IMR-90 (cell line): ENCODE data around the gene KLHDC9. TPM values are rescaled to one million over a fixed set of nuclear protein-coding genes. Genes with fewer than 3 reads are reported as not detected.

Experiments
- ATAC-seq: fragments of 200-7000 bp; cut with Tn5 transposase; 2 replicates; pipeline ENCODE4 v1.9.1; 2020; ENCODE audit warnings: low read depth, mild to moderate bottlenecking, moderate library complexity
- BruUV-seq: library from RNA; stranded (reverse); fragments of 400-500 nt; replicated peaks from 2 replicates; lab custom pipeline; 2021; lab: Mats Ljungman, UMichigan
- CTCF ChIA-PET: fragments of 300-600 bp; formaldehyde crosslinking; extraction: SDS; loops from one replicate; lab custom pipeline; 2021; ENCODE audit warnings: antibody characterized with exemption; lab: Yijun Ruan, JAX
- POLR2A ChIA-PET: fragments of 300-600 bp; sonication (Branson Sonifier 250); formaldehyde crosslinking; loops from one replicate; lab custom pipeline; 2022; ENCODE audit warnings: antibody characterized with exemption; ENCODE audit not compliant: unreplicated experiment; lab: Charles Lee
- DNase-seq: peaks from one replicate; pipeline ENCODE4 v3.0.0; 2013
- H2AFZ ChIP-seq: replicated peaks from 2 replicates; pipeline ENCODE3; 2013; ENCODE audit warnings: low read length, mild to moderate bottlenecking; ENCODE audit not compliant: poor library complexity
- H2AK5ac ChIP-seq: 2 replicates; pipeline ENCODE4 v1.6.1; 2013; ENCODE audit warnings: low read depth, low read length, inconsistent platforms
- H2AK9ac ChIP-seq: replicated peaks from 2 replicates; pipeline ENCODE3; 2013; ENCODE audit warnings: mild to moderate bottlenecking, low read depth, low read length, moderate library complexity; ENCODE audit not compliant: poor library complexity
- H2BK120ac ChIP-seq: 2 replicates; pipeline ENCODE4 v1.6.1; 2013; ENCODE audit warnings: low read depth, low read length, inconsistent platforms
- H2BK15ac ChIP-seq: 3 replicates; pipeline ENCODE4 v1.6.1; 2013; ENCODE audit warnings: low read depth, low read length, inconsistent platforms
- H2BK20ac ChIP-seq: 2 replicates; pipeline ENCODE4 v1.6.1; 2013; ENCODE audit warnings: low read depth, mild to moderate bottlenecking, inconsistent platforms, low read length, moderate library complexity
- H2BK5ac ChIP-seq: 2 replicates; pipeline ENCODE4 v1.6.1; 2013; ENCODE audit warnings: mild to moderate bottlenecking, low read depth, low read length, inconsistent platforms; ENCODE audit not compliant: poor library complexity, severe bottlenecking
- H3K14ac ChIP-seq: replicated peaks from 2 replicates; pipeline ENCODE4 v1.6.1; 2013; ENCODE audit warnings: low read depth, low read length, inconsistent platforms
- H3K18ac ChIP-seq: 2 replicates; pipeline ENCODE4 v1.6.1; 2013; ENCODE audit warnings: low read depth, low read length, control low read depth
- H3K23ac ChIP-seq: 2 replicates; pipeline ENCODE4 v1.6.1; 2013; ENCODE audit warnings: low read depth, low read length, inconsistent platforms
- H3K27ac ChIP-seq: 2 replicates; pipeline ENCODE4 v1.5.1; 2013; ENCODE audit warnings: mild to moderate bottlenecking, control low read depth, low read length; ENCODE audit not compliant: insufficient read depth
- H3K27me3 ChIP-seq: 2 replicates; pipeline ENCODE4 v1.6.1; 2013; ENCODE audit warnings: low read length; ENCODE audit not compliant: control insufficient read depth, insufficient read depth
- H3K36me3 ChIP-seq: 2 replicates; pipeline ENCODE4 v1.6.1; 2013; ENCODE audit warnings: low read length, mixed read lengths; ENCODE audit not compliant: control insufficient read depth, insufficient read depth
- H3K4ac ChIP-seq: 2 replicates; pipeline ENCODE4 v1.6.1; 2013; ENCODE audit warnings: low read depth, low read length, inconsistent platforms
- H3K4me1 ChIP-seq: 2 replicates; pipeline ENCODE4 v1.6.1; 2013; ENCODE audit warnings: low read length, mixed read lengths; ENCODE audit not compliant: control insufficient read depth, insufficient read depth
- H3K4me2 ChIP-seq: 2 replicates; pipeline ENCODE4 v1.6.1; 2013; ENCODE audit warnings: low read depth, mild to moderate bottlenecking, control low read depth, low read length, moderate library complexity
- H3K4me3 ChIP-seq: 2 replicates; pipeline ENCODE4 v1.5.1; 2013; ENCODE audit warnings: low read depth, mild to moderate bottlenecking, control low read depth, low read length, moderate library complexity; ENCODE audit not compliant: insufficient read depth
- H3K56ac ChIP-seq: 2 replicates; pipeline ENCODE4 v1.6.1; 2013; ENCODE audit warnings: low read length, inconsistent platforms; ENCODE audit not compliant: insufficient read depth; ENCODE audit errors: extremely low read depth
- H3K79me1 ChIP-seq, 2 experiments: 2 replicates each; pipeline ENCODE4 v1.6.1; 2013; ENCODE audit warnings: low read length in 2 of 2, inconsistent platforms in 1 of 2, low read depth in 1 of 2
- H3K9ac ChIP-seq: 2 replicates; pipeline ENCODE4 v1.6.1; 2013; ENCODE audit warnings: low read depth, low read length, control low read depth
- H3K9me1 ChIP-seq: 2 replicates; pipeline ENCODE4 v1.6.1; 2013; ENCODE audit warnings: low read length, inconsistent platforms; ENCODE audit not compliant: insufficient read depth
- H3K9me3 ChIP-seq: 2 replicates; pipeline ENCODE4 v1.6.1; 2013; ENCODE audit warnings: low read length; ENCODE audit not compliant: control insufficient read depth, insufficient read depth
- H4K20me1 ChIP-seq: 2 replicates; pipeline ENCODE4 v1.6.1; 2013; ENCODE audit warnings: low read length, inconsistent platforms; ENCODE audit not compliant: insufficient read depth
- H4K5ac ChIP-seq: 2 replicates; pipeline ENCODE4 v1.6.1; 2013; ENCODE audit warnings: mild to moderate bottlenecking, low read depth, low read length, control low read depth
- H4K8ac ChIP-seq, 2 experiments: 2 replicates each; pipeline ENCODE4 v1.6.1; 2013; ENCODE audit warnings: low read depth in 2 of 2, low read length in 2 of 2, control low read depth in 1 of 2, inconsistent platforms in 1 of 2
- H4K91ac ChIP-seq: 2 replicates; pipeline ENCODE4 v1.6.1; 2013; ENCODE audit warnings: low read depth, low read length, inconsistent platforms; ENCODE audit not compliant: insufficient read depth
- CEBPB ChIP-seq: IDR thresholded peaks from 2 replicates; pipeline ENCODE4 v1.6.1; 2012; ENCODE audit warnings: low read depth, low read length, improper control_type of control experiment
- FOS ChIP-seq: fragments of 150-350 bp; IDR thresholded peaks from 2 replicates; pipeline ENCODE4 v1.6.1; 2016; ENCODE audit warnings: low read depth, low read length
- whole genome bisulfite sequencing, 2 experiments: methylation state at CpG; one replicate each; pipeline versions ENCODE4 v1.1.5 to v1.1.7; 2013; ENCODE audit warnings: missing lambda C conversion rate in 2 of 2; ENCODE audit not compliant: insufficient read length in 1 of 2; ENCODE audit errors: extremely low coverage in 2 of 2; 5-methylcytosine and 5-hydroxymethylcytosine counted together
- dilution Hi-C: fragments of 300-500 bp; cut with HindIII; formaldehyde crosslinking; loops from one replicate; pipeline ENCODE4 v1.14.3; 2018; ENCODE audit warnings: low sequenced_read_pairs; ENCODE audit not compliant: unreplicated experiment
- in situ Hi-C: fragments of 300-500 bp; cut with MboI; formaldehyde crosslinking; loops from 3 replicates; pipeline ENCODE4 v1.14.3; 2019; ENCODE audit warnings: low sequenced_read_pairs, inconsistent platforms, mixed read lengths
- intact Hi-C: fragments of 100-400 bp; cut with micrococcal nuclease; formaldehyde crosslinking; loops from 2 replicates; pipeline ENCODE4 v1.10.0; 2022
- polyA plus RNA-seq, 3 experiments: library from polyadenylated mRNA; depleted of rRNA; stranded (reverse); fragments of >200 nt; gene quantifications; 2 replicates each; pipeline ENCODE4 v1.2.3, GENCODE V29; 2012; ENCODE audit warnings: low replicate concordance in 1 of 3
- total RNA-seq: library from RNA; depleted of rRNA; stranded (reverse); fragments of >200 nt; gene quantifications from 2 replicates; pipeline ENCODE4 v1.2.3, GENCODE V29; 2012
- TF ChIP-seq, protein P1 (sequence below): conservative IDR thresholded peaks from 2 replicates; pipeline ENCODE4 v1.5.1; 2012; ENCODE audit warnings: mild to moderate bottlenecking, low read depth, low read length, improper control_type of control experiment

KLHDC9 gene
- total and polyA plus RNA-seq, 2 of the 4 experiments (the other 2 are of a cell fraction) = 0.18 to 0.70 TPM

- Histone ChIP-seq H3K27me3 (no peaks in the 10 kb centered on the region), H4K8ac (peak overlapping the region in 1 of 2 experiments; percentile 78; a peak in 2 of 4 replicates), H3K23ac (no peak overlapping the region), H3K79me1 (no peaks in the 10 kb centered on the region), H3K56ac (no peak overlapping the region), H2AFZ (peak overlapping the region; percentile 13), H3K4me3 (no peak overlapping the region), H3K27ac (no peak overlapping the region), H2BK5ac (peak overlapping the region; percentile 81), H2AK9ac (peak overlapping the region; percentile 23), H3K4me2 (no peak overlapping the region), H3K14ac (0 out of 2 replicates have a peak overlapping the region, but pooled peaks have one; percentile 65), H4K5ac (no peak overlapping the region), H3K9ac (no peak overlapping the region), H2BK15ac (peak overlapping the region; percentile 8; the same call in 1 of the 3 replicates), H2BK120ac (no peak overlapping the region), H2AK5ac (no peak overlapping the region), H3K4me1 (peaks cover 28% of the 10 kb centered on the region), H4K91ac (peak overlapping the region; percentile 34; the same call in 1 of the 2 replicates), H4K20me1 (no peaks in the 10 kb centered on the region), H3K18ac (no peak overlapping the region), H2BK20ac (no peak overlapping the region; the same call in none of the 2 replicates), H3K9me1 (peaks cover 22% of the 10 kb centered on the region), H3K4ac (peak overlapping the region; percentile 71; the same call in 1 of the 2 replicates), H3K36me3 (no peaks in the 10 kb centered on the region), H3K9me3 (no peaks in the 10 kb centered on the region)
- in situ Hi-C loops (no loop called here), intact Hi-C loops (loop anchor here (5.0 kb wide), 1 partner anchor 35 kb away; the partner anchor contains the start of gene USF1), dilution Hi-C loops (no loop called here)
- ATAC-seq (no peak), DNase-seq (no peak)
- ChIA-PET CTCF (interaction anchor here (1.1 kb wide), 1 partner anchor 15 kb away, joined by 4 read pairs; no protein-coding TSS in a partner anchor), POLR2A (no interaction called here)
- TF ChIP-seq CEBPB = no peak
- no peak for TF ChIP-seq FOS
- TF ChIP-seq, protein P1, sequence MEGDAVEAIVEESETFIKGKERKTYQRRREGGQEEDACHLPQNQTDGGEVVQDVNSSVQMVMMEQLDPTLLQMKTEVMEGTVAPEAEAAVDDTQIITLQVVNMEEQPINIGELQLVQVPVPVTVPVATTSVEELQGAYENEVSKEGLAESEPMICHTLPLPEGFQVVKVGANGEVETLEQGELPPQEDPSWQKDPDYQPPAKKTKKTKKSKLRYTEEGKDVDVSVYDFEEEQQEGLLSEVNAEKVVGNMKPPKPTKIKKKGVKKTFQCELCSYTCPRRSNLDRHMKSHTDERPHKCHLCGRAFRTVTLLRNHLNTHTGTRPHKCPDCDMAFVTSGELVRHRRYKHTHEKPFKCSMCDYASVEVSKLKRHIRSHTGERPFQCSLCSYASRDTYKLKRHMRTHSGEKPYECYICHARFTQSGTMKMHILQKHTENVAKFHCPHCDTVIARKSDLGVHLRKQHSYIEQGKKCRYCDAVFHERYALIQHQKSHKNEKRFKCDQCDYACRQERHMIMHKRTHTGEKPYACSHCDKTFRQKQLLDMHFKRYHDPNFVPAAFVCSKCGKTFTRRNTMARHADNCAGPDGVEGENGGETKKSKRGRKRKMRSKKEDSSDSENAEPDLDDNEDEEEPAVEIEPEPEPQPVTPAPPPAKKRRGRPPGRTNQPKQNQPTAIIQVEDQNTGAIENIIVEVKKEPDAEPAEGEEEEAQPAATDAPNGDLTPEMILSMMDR = no peak
- WGBS, 2 experiments = no CpG with 5 or more reads among the region's 2 CpGs
- BruUV-seq = no TSS peak
Measured at GRCh38 chr1:161082483-161082882, 15.7 kb upstream of the KLHDC9 start.
